PFSK-1 (cell line): ENCODE measurements around the gene ZEB2.

ENCODE experiments used
- FOXP2 ChIP-seq: optimal IDR thresholded peaks from 2 replicates; pipeline ENCODE3; 2011; ENCODE audit warnings: borderline replicate concordance, control low read depth, inconsistent platforms; ENCODE audit not compliant: insufficient read depth; ENCODE audit errors: extremely low read length, extremely low read depth
- POLR2AphosphoS5 ChIP-seq: IDR thresholded peaks from 2 replicates; pipeline ENCODE4 v1.6.1; 2012; ENCODE audit warnings: low read depth, mild to moderate bottlenecking, control low read depth, low read length, moderate library complexity
- SIN3A ChIP-seq: IDR thresholded peaks from 2 replicates; pipeline ENCODE4 v1.6.1; 2012; ENCODE audit warnings: mild to moderate bottlenecking, low read length, moderate library complexity, borderline replicate concordance; ENCODE audit not compliant: insufficient read depth
- TAF1 ChIP-seq: IDR thresholded peaks from 2 replicates; pipeline ENCODE4 v1.6.1; 2012; ENCODE audit warnings: low read length, control low read depth, borderline replicate concordance; ENCODE audit not compliant: insufficient read depth
- TF ChIP-seq, protein P1 (sequence below), 2 experiments: IDR thresholded peaks; 2 replicates each; pipeline versions ENCODE4 v1.6.1 to v1.8.0; 2011 to 2012; ENCODE audit warnings: low read depth in 2 of 2, low read length in 2 of 2, control low read depth in 1 of 2, inconsistent platforms in 1 of 2, mild to moderate bottlenecking in 1 of 2, moderate library complexity in 1 of 2; ENCODE audit not compliant: insufficient read depth in 1 of 2

Gene ZEB2

GRCh38 chr2:144459937-144460336, 60.0 kb downstream of the ZEB2 start:
- TF ChIP-seq, protein P1, sequence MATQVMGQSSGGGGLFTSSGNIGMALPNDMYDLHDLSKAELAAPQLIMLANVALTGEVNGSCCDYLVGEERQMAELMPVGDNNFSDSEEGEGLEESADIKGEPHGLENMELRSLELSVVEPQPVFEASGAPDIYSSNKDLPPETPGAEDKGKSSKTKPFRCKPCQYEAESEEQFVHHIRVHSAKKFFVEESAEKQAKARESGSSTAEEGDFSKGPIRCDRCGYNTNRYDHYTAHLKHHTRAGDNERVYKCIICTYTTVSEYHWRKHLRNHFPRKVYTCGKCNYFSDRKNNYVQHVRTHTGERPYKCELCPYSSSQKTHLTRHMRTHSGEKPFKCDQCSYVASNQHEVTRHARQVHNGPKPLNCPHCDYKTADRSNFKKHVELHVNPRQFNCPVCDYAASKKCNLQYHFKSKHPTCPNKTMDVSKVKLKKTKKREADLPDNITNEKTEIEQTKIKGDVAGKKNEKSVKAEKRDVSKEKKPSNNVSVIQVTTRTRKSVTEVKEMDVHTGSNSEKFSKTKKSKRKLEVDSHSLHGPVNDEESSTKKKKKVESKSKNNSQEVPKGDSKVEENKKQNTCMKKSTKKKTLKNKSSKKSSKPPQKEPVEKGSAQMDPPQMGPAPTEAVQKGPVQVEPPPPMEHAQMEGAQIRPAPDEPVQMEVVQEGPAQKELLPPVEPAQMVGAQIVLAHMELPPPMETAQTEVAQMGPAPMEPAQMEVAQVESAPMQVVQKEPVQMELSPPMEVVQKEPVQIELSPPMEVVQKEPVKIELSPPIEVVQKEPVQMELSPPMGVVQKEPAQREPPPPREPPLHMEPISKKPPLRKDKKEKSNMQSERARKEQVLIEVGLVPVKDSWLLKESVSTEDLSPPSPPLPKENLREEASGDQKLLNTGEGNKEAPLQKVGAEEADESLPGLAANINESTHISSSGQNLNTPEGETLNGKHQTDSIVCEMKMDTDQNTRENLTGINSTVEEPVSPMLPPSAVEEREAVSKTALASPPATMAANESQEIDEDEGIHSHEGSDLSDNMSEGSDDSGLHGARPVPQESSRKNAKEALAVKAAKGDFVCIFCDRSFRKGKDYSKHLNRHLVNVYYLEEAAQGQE (IDR thresholded peaks at IDR 0.05; ENCODE audit: insufficient read depth in 1 of 2, low read depth in 2 of 2, low read length in 2 of 2) = no peak
- TF ChIP-seq SIN3A (no peak), FOXP2 (no peak), TAF1 (no peak), POLR2AphosphoS5 (no peak)

- no peak for TF ChIP-seq FOXP2
- TF ChIP-seq SIN3A = no peak
- no peak for TF ChIP-seq TAF1
- TF ChIP-seq, protein P1 (IDR thresholded peaks at IDR 0.05; ENCODE audit: insufficient read depth in 1 of 2, low read depth in 2 of 2, low read length in 2 of 2) = no peak
- no peak for TF ChIP-seq POLR2AphosphoS5
Observed at GRCh38 chr2:144459286-144459685, 60.6 kb downstream of the ZEB2 start.

GRCh38 chr2:144458541-144458940, 61.4 kb downstream of the ZEB2 start:
- TF ChIP-seq SIN3A (no peak), FOXP2 (no peak), POLR2AphosphoS5 (no peak), TAF1 (no peak)
- TF ChIP-seq, protein P1 (IDR thresholded peaks at IDR 0.05; ENCODE audit: insufficient read depth in 1 of 2, low read depth in 2 of 2, low read length in 2 of 2) = no peak

DNA sequence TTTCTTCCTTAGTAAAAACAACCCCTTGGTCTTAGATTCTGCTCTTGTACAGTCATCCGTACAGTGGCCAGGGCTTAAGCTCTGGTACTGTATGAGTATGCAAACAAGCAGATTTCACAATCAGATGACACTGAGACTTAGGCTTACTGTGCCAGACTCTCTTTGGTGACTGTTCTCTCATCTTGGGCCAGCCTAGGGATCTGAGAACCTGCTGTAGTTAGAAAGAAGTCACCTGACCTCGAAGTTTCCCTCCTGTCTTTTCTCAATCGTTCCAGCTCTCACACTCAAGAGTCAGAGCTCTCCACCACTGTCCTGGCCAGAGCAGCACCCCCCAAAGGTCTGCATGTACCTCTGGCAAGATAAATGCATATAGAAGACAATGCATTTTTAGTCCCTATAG, 63.2 kb downstream of the ZEB2 start:
- TF ChIP-seq POLR2AphosphoS5 (no peak), TAF1 (no peak), FOXP2 (no peak), SIN3A (no peak)
- TF ChIP-seq, protein P1 (IDR thresholded peaks at IDR 0.05; ENCODE audit: insufficient read depth in 1 of 2, low read depth in 2 of 2, low read length in 2 of 2) = no peak

DNA sequence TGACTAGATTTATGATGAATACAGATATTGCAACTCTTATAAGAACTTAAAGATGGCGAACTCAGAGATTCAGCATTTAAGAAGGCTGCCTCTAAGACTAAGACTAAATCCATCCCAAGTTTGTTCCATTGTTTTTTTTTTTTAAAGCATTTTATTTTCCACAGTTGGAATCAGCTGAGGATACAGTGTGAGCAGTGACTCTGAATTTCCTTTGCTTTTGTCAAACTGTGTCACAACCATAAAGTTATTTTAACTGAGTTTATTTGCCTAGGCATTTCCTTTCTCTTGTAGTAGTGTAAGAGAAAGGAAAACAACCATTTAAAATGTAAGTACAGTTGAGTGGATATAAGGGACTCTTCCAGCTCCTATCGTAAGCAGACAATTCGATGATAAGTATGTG, 63.9 kb downstream of the ZEB2 start:
- TF ChIP-seq SIN3A = no peak
- no peak for TF ChIP-seq FOXP2
- no peak for TF ChIP-seq POLR2AphosphoS5
- TF ChIP-seq TAF1 = no peak
- TF ChIP-seq, protein P1 (IDR thresholded peaks at IDR 0.05; ENCODE audit: insufficient read depth in 1 of 2, low read depth in 2 of 2, low read length in 2 of 2) = no peak
